HG02938 (cell line): ENCODE data around the gene STK10.
A peak's percentile ranks its signal among the peaks of the same experiment; 100 is the strongest.

Source experiments
- ATAC-seq: cut with Tn5 transposase; IDR thresholded peaks from one replicate; pipeline ENCODE4 v1.9.1; 2021; ENCODE audit warnings: mild to moderate bottlenecking, moderate library complexity; ENCODE audit not compliant: unreplicated experiment

Gene STK10

GRCh38 chr5:172110921-172111851, 76.8 kb downstream of the STK10 start:
- ATAC-seq = peak; percentile 70

- ATAC-seq = no peak
These were observed 77.7 kb downstream of the STK10 start for GRCh38 chr5:172110260-172110815.

- no peak for ATAC-seq
These were observed 78.3 kb downstream of the STK10 start for GRCh38 chr5:172109749-172110148.

GRCh38 chr5:172107571-172107970, 80.5 kb downstream of the STK10 start:
- ATAC-seq = no peak

- no peak for ATAC-seq
These were observed 81.3 kb downstream of the STK10 start for GRCh38 chr5:172106511-172107356.

- ATAC-seq = no peak
These were observed 82.2 kb downstream of the STK10 start for GRCh38 chr5:172105811-172106210.

GRCh38 chr5:172104801-172105701, 83.0 kb downstream of the STK10 start:
- no peak for ATAC-seq

GRCh38 chr5:172104021-172104420, 84.0 kb downstream of the STK10 start:
- ATAC-seq = no peak

- ATAC-seq = no peak
These were observed 85.0 kb downstream of the STK10 start for GRCh38 chr5:172102913-172103626.

GRCh38 chr5:172102218-172102870, 85.7 kb downstream of the STK10 start:
- no peak for ATAC-seq

- ATAC-seq = no peak
These were observed 86.3 kb downstream of the STK10 start for GRCh38 chr5:172101547-172102217.

- ATAC-seq = no peak
These were observed 89.1 kb downstream of the STK10 start for GRCh38 chr5:172098883-172099282.

- no peak for ATAC-seq
These were observed 90.0 kb downstream of the STK10 start for GRCh38 chr5:172098046-172098445.

GRCh38 chr5:172097356-172097755, 90.7 kb downstream of the STK10 start:
- no peak for ATAC-seq

GRCh38 chr5:172096207-172096940, 91.7 kb downstream of the STK10 start:
- no peak for ATAC-seq

- ATAC-seq = no peak
These were observed 92.4 kb downstream of the STK10 start for GRCh38 chr5:172095368-172096206.

GRCh38 chr5:172093965-172094364, 94.1 kb downstream of the STK10 start:
- ATAC-seq = no peak
